Kidney epithelial cell (primary cell): ENCODE results near the gene LGR5. TPM values are rescaled to one million over a fixed set of nuclear protein-coding genes. Genes with fewer than 3 reads are reported as not detected.

Experiments used
- DNase-seq: peaks from one replicate; pipeline ENCODE4 v3.0.0-alpha.2; 2010; ENCODE audit warnings: low read depth
- H3K27me3 ChIP-seq: 2 replicates; pipeline ENCODE4 v1.6.0; 2011; ENCODE audit warnings: low read length; ENCODE audit not compliant: control insufficient read depth, insufficient read depth
- H3K36me3 ChIP-seq: 2 replicates; pipeline ENCODE4 v1.5.1; 2011; ENCODE audit warnings: low read length; ENCODE audit not compliant: control insufficient read depth, insufficient read depth
- H3K4me3 ChIP-seq: 2 replicates; pipeline ENCODE4 v1.5.1; 2011; ENCODE audit warnings: low read depth, mild to moderate bottlenecking, control low read depth, low read length
- CTCF ChIP-seq: IDR thresholded peaks from 2 replicates; pipeline ENCODE4 v1.5.1; 2011; ENCODE audit warnings: mild to moderate bottlenecking, moderate library complexity, low read length, control low read depth, inconsistent platforms; ENCODE audit not compliant: insufficient read depth, poor library complexity, severe bottlenecking
- total RNA-seq: library from RNA; depleted of rRNA; stranded (reverse); fragments of >200 nt; gene quantifications from 2 replicates; pipeline ENCODE4 v1.2.3, GENCODE V29; 2015

The LGR5 gene
- total RNA-seq, 1 donor from 2014 or later, result not detected

GRCh38 chr12:71621938-71622337, 182.3 kb downstream of the LGR5 start:
- no peak for TF ChIP-seq CTCF
- no peak for DNase-seq
- Histone ChIP-seq H3K36me3 (peaks cover 1% of the 10 kb centered on the region), H3K4me3 (no peak overlapping the region), H3K27me3 (no peaks in the 10 kb centered on the region)

- H3K36me3 ChIP-seq, result no peaks in the 10 kb centered on the region
- H3K27me3 ChIP-seq, result no peaks in the 10 kb centered on the region
- no peak overlapping the region for H3K4me3 ChIP-seq
- no peak for TF ChIP-seq CTCF
- DNase-seq, result no peak
Observed at GRCh38 chr12:71625476-71625875, 185.9 kb downstream of the LGR5 start.

GRCh38 chr12:71626098-71626497, 186.5 kb downstream of the LGR5 start:
- Histone ChIP-seq H3K36me3 (no peaks in the 10 kb centered on the region), H3K27me3 (no peaks in the 10 kb centered on the region), H3K4me3 (no peak overlapping the region)
- no peak for TF ChIP-seq CTCF
- no peak for DNase-seq

GRCh38 chr12:71626768-71627167, 187.2 kb downstream of the LGR5 start:
- H3K27me3 ChIP-seq, result no peaks in the 10 kb centered on the region
- H3K36me3 ChIP-seq, result no peaks in the 10 kb centered on the region
- H3K4me3 ChIP-seq, result no peak overlapping the region
- no peak for DNase-seq
- TF ChIP-seq CTCF, result no peak

- Histone ChIP-seq H3K4me3 (no peak overlapping the region), H3K27me3 (no peaks in the 10 kb centered on the region), H3K36me3 (peaks cover 1% of the 10 kb centered on the region)
- no peak for DNase-seq
- TF ChIP-seq CTCF, result no peak
Observed at GRCh38 chr12:71627438-71628002, 187.9 kb downstream of the LGR5 start.

Other genes starting within 250 kb of the LGR5 start
- 22.3 and 25.2 TPM in 2 replicates for gene ZFC3H1, start 224.1 kb downstream of the LGR5 start, total RNA-seq
- gene THAP2, start 224.5 kb downstream of the LGR5 start, total RNA-seq, result 4.1 and 6.1 TPM in 2 replicates
- 13.1 and 15.1 TPM in 2 replicates for gene TMEM19, start 246.3 kb downstream of the LGR5 start, total RNA-seq